ENCODE data around the gene WWC1.

Gene WWC1

DNA sequence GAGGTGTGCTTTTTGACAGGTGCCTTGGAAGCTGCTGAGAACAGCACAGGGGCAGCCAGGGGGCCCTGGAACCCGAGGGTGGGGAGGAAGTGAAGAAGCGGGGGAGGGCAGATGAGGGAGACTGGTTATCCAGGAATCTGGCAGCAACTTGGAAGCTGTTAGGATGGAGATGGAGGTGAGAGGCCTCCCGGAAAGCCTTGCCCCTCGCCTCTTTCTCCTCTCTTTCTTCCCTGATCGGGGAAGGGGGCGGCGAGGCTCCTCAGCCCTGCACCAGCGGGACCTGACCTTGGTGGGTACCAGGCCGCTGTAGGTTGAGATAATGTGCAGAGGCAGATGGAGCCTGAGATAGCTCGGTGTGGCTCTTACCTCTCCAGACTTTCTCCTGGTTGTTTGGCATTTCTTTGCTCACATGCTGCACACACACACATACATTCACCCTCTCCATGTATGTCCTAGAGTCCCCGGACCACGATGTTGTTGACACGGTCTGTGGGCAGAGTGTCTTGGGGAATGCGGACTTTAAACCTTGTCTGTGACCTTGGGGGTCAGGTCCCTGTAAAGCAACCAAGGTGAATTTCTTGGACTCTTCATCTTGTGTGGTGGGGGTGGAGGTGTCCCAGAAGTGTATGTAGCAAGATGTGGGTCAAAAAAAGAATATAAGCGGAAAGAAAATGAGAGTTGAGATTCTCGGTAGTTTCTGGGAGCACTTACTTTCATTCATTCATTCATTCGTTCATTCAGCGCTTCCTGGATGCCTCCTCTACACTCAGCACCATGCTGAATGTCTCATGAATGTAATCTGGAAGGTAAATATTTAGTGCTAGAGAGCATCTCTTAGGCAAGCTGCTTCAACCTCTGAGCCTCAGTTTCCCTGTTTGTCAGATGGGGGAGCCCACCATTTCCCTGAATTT is 1.6 kb downstream of the WWC1 start:
- Histone ChIP-seq H3K9ac (ENCODE audit: low read length) (peak overlapping the region; percentile 61; the same call in 1 of the 2 replicates), H3K4me3 (ENCODE audit: low read length) (peak overlapping the region; percentile 74), H3K9me3 (replicated peaks; ENCODE audit: insufficient read depth, low read length) (no peaks in the 10 kb centered on the region), H3K36me3 (replicated peaks; ENCODE audit: insufficient read depth, low read length) (no peaks in the 10 kb centered on the region), H2AFZ (ENCODE audit: low read length) (no peak overlapping the region), H3K4me1 (ENCODE audit: low read length) (peaks cover 14% of the 10 kb centered on the region), H4K20me1 (ENCODE audit: insufficient read depth, low read length) (no peaks in the 10 kb centered on the region), H3K9me2 (replicated peaks; ENCODE audit: insufficient read depth, low read length) (no peaks in the 10 kb centered on the region), H3K4me2 (ENCODE audit: low read depth, low read length) (peak overlapping the region; percentile 82), H3K27me3 (replicated peaks; ENCODE audit: insufficient read depth, low read length) (no peaks in the 10 kb centered on the region), H3K79me2 (ENCODE audit: low read length) (peaks cover 53% of the 10 kb centered on the region), H3F3A (ENCODE audit: insufficient read depth, low read length) (peaks cover 7% of the 10 kb centered on the region), H3K27ac (ENCODE audit: low read length) (no peak overlapping the region)
- no peak for DNase-seq
- TF ChIP-seq EZH2 (optimal IDR thresholded peaks at IDR 0.05; ENCODE audit: low read depth, low read length), result no peak
- TF ChIP-seq, protein P1, sequence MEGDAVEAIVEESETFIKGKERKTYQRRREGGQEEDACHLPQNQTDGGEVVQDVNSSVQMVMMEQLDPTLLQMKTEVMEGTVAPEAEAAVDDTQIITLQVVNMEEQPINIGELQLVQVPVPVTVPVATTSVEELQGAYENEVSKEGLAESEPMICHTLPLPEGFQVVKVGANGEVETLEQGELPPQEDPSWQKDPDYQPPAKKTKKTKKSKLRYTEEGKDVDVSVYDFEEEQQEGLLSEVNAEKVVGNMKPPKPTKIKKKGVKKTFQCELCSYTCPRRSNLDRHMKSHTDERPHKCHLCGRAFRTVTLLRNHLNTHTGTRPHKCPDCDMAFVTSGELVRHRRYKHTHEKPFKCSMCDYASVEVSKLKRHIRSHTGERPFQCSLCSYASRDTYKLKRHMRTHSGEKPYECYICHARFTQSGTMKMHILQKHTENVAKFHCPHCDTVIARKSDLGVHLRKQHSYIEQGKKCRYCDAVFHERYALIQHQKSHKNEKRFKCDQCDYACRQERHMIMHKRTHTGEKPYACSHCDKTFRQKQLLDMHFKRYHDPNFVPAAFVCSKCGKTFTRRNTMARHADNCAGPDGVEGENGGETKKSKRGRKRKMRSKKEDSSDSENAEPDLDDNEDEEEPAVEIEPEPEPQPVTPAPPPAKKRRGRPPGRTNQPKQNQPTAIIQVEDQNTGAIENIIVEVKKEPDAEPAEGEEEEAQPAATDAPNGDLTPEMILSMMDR (IDR thresholded peaks at IDR 0.05; ENCODE audit: low read length), result no peak
- TF ChIP-seq EZH2phosphoT487 (IDR thresholded peaks at IDR 0.05; ENCODE audit: low read length), result no peak

GRCh38 chr5:168295574-168296201 is 4.2 kb downstream of the WWC1 start:
- peaks cover 24% of the 10 kb centered on the region for H3K4me1 ChIP-seq (ENCODE audit: low read length)
- H4K20me1 ChIP-seq (ENCODE audit: insufficient read depth, low read length), result no peaks in the 10 kb centered on the region
- no peak overlapping the region for H3K27ac ChIP-seq (ENCODE audit: low read length)
- H3K27me3 ChIP-seq (replicated peaks; ENCODE audit: insufficient read depth, low read length), result no peaks in the 10 kb centered on the region
- H3K9me3 ChIP-seq (replicated peaks; ENCODE audit: insufficient read depth, low read length), result no peaks in the 10 kb centered on the region
- H3K9me2 ChIP-seq (replicated peaks; ENCODE audit: insufficient read depth, low read length), result no peaks in the 10 kb centered on the region
- H2AFZ ChIP-seq (ENCODE audit: low read length), result no peak overlapping the region
- no peak for TF ChIP-seq EZH2phosphoT487 (IDR thresholded peaks at IDR 0.05; ENCODE audit: low read length)
- no peaks in the 10 kb centered on the region for H3K36me3 ChIP-seq (replicated peaks; ENCODE audit: insufficient read depth, low read length)
- no peak overlapping the region for H3K4me2 ChIP-seq (ENCODE audit: low read depth, low read length)
- H3K4me3 ChIP-seq (ENCODE audit: low read length), result no peak overlapping the region
- DNase-seq, result no peak
- H3F3A ChIP-seq (ENCODE audit: insufficient read depth, low read length), result peaks cover 13% of the 10 kb centered on the region; the same call in 1 of the 2 replicates
- H3K9ac ChIP-seq (ENCODE audit: low read length), result no peak overlapping the region
- H3K79me2 ChIP-seq (ENCODE audit: low read length), result peaks cover 74% of the 10 kb centered on the region

- H3K9ac ChIP-seq (ENCODE audit: low read length), result no peak overlapping the region
- no peak for DNase-seq
- no peaks in the 10 kb centered on the region for H3K9me3 ChIP-seq (replicated peaks; ENCODE audit: insufficient read depth, low read length)
- no peaks in the 10 kb centered on the region for H3K9me2 ChIP-seq (replicated peaks; ENCODE audit: insufficient read depth, low read length)
- TF ChIP-seq EZH2 (optimal IDR thresholded peaks at IDR 0.05; ENCODE audit: low read depth, low read length) (no peak), EZH2phosphoT487 (IDR thresholded peaks at IDR 0.05; ENCODE audit: low read length) (no peak)
- TF ChIP-seq, protein P1 (IDR thresholded peaks at IDR 0.05; ENCODE audit: low read length), result no peak
- H3F3A ChIP-seq (ENCODE audit: insufficient read depth, low read length), result peaks cover 8% of the 10 kb centered on the region; the same call in 1 of the 2 replicates
- H3K79me2 ChIP-seq (ENCODE audit: low read length), result peaks cover 83% of the 10 kb centered on the region
- no peaks in the 10 kb centered on the region for H4K20me1 ChIP-seq (ENCODE audit: insufficient read depth, low read length)
- H3K4me3 ChIP-seq (ENCODE audit: low read length), result no peak overlapping the region
- H3K4me2 ChIP-seq (ENCODE audit: low read depth, low read length), result no peak overlapping the region
- no peak overlapping the region for H3K27ac ChIP-seq (ENCODE audit: low read length)
- H3K27me3 ChIP-seq (replicated peaks; ENCODE audit: insufficient read depth, low read length), result no peaks in the 10 kb centered on the region
- no peaks in the 10 kb centered on the region for H3K36me3 ChIP-seq (replicated peaks; ENCODE audit: insufficient read depth, low read length)
- peaks cover 24% of the 10 kb centered on the region for H3K4me1 ChIP-seq (ENCODE audit: low read length)
- H2AFZ ChIP-seq (ENCODE audit: low read length), result no peak overlapping the region
Measured at GRCh38 chr5:168296682-168297081, 5.2 kb downstream of the WWC1 start.
